DMS53 treated with DMSO at 0.1 percent for 48 hours (cell line): ENCODE results near the gene XPC.

ENCODE experiments used
- DNase-seq: peaks from one replicate; lab custom pipeline; 2025; ENCODE audit not compliant: unreplicated experiment; lab: John Stamatoyannopoulos, UW

The XPC gene

DNA sequence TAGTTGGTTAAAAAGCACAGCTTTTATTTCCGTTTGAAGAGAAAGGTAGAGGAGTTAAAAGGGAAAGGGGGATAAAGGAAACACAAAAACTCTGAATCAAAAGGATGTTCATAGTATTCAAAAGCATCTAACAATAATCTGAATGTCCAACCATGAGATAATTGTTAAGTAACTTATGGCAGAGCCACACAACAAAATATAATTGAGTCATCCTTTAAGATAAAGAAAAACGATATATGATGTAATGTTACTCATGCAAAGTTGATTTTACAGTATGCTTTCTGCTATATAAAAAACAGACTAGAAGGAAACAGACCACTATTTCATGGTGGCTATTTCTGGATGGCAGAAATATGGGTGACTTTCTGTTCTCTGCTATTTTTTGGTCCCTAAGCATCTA, 3.9 kb downstream of the XPC start:
- no peak for DNase-seq

DNA sequence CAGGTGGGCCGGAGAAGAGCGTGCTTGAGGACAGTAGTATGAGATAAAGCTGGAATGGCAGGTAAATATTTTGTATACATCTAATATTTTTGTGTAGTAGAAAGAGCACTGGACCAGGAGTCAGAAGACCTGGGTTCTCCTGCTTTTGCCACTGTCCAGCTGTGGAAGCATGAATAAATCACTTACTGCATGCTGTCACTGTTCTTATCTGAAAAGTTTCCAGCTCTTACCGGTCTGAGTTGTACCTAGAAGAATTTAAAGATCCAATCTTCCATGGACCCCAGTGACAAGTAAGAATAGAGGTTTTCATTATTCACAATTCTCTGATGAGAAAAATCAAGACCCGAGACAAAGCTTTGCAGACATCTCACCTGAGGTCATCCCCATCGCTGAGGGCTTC, 5.9 kb downstream of the XPC start:
- no peak for DNase-seq

GRCh38 chr3:14170531-14171159, 7.8 kb downstream of the XPC start:
- DNase-seq, result no peak

DNA sequence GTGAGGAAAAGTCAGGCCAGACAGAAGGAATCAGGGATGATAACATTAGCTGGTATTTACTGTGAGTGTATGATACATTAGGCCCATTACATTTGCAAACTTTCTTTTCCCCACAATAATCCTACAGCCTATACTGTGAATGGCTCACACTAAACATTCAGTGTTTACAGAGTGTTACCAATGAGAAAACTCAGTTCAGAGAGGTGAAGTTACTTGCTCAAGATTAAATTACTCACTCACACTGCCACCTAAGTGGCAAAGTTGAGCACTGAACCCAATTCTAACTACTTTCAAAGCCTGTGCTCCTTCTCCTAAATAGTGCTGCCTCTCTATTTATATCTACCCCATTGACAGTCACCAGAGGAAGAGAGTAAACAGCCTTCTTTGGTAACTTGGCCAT, 8.5 kb downstream of the XPC start:
- no peak for DNase-seq

DNA sequence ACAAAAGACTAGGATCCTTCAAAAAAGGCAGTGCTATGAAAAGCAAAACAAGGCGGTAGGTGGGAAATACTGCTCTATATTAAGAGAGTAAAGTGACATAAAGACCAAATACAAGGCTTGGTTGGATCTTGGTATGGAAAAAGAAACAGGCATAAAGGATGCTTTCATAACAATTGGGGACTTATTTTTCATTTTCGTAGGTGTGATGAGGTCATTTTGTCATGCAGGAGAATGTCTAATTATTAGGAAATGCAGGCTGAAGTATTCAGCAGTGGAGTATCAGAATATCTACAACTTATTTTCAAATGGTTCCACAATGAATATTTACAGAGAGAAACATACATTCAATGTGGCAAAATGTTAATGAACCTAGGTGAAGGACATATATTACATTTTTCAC, 9.0 kb downstream of the XPC start:
- DNase-seq, result no peak

GRCh38 chr3:14166877-14167603, 11.4 kb downstream of the XPC start:
- DNase-seq, result no peak

DNA sequence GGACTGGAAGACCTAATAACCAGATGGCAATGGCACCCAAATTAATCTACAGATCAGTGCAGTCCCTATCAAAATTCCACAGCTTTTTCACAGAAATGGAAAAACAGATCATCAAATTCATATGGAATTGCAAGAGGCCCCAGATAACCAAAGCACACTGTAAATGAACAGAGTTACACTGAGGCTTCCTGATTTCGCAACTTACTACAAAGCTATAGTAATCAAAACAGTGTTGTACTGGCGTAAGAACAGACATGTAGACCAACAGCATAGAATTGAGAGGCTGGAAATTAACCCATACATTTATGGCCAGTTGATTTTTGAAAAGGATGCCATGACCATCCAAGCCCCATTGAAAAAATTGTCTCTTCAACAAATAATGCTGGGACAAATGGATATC, 16.2 kb downstream of the XPC start:
- no peak for DNase-seq

- no peak for DNase-seq
Measured at GRCh38 chr3:14161282-14161681, 17.1 kb downstream of the XPC start.

DNA sequence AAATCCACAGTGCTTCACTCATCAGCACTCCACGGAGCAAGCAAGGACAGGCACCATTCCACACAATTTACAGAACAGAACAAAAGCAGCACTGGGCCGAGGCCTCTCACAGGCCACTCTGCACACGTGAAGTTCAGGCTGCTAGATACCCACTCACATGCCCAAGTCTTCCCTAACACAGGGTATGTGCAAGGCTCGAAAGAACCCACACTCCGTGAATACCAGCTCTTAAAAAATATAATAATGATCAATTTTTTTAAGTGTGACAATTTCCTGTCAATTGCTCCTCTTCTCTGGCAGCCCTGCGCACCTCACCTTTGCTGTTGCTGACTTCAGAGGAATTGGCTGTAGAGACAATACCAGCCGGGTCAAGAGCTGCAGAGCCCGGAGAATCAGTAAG, 19.0 kb downstream of the XPC start:
- no peak for DNase-seq

DNA sequence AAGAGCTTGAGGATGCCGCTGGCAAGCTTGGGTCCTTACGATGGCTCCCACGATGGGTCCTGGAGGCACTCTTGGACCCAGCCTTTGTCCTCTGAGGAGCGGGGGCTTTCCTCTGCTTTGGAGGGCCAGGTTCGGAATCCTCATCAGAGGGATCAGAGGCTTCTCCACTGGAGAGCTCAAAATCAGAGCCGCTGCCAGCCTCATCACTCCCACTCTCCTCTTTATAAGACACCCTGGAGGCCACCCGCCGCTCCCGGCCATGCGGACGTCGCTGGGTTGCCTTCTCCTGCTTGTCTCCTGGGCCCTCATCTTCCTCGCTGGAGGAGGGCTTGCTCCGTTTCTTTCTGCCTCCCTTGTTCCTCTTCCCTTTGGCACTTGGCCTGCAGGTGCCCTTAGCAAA, 20.0 kb downstream of the XPC start:
- DNase-seq, result no peak

DNA sequence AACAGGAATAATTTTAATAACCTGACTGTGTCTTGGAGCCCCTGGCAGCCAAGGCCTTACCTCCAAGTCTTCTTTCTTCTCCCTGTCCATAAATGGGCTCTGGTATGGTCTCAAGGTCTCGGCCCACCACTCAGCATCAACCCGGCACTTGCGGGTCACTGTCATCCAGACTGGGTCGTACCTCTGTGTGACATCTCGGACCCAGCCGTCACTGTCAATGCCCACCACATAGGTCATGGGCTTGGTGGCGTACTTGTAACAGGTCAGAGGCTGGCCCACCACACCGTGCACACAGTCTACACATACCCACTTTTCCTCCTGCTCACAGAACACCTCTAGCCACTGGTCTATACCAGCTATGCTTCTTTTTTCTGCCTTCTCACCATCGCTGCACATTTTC, 20.4 kb downstream of the XPC start:
- DNase-seq, result no peak

GRCh38 chr3:14156843-14157561, 21.4 kb downstream of the XPC start:
- DNase-seq, result no peak

- DNase-seq, result no peak
Measured at GRCh38 chr3:14156201-14156600, 22.2 kb downstream of the XPC start.

GRCh38 chr3:14154895-14155440, 23.4 kb downstream of the XPC start:
- DNase-seq, result no peak

DNA sequence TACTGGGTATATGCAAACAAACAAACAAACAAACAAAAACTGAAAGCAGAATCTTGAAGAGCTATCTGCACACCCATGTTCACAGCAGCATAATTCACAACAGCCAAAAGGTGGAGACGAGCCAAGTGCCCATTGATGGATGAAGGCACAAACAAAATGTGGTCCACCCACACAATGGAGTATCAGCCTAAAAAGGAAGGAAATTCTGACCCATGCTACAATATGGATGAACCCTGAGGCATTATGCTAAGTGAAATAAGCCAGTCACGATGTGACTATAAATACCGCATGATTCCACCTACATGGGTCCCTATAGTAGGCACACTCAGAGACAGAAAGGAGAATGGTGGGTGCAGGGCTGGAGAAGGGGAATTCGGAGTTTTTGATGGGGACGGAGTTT, 24.1 kb downstream of the XPC start:
- no peak for DNase-seq

DNA sequence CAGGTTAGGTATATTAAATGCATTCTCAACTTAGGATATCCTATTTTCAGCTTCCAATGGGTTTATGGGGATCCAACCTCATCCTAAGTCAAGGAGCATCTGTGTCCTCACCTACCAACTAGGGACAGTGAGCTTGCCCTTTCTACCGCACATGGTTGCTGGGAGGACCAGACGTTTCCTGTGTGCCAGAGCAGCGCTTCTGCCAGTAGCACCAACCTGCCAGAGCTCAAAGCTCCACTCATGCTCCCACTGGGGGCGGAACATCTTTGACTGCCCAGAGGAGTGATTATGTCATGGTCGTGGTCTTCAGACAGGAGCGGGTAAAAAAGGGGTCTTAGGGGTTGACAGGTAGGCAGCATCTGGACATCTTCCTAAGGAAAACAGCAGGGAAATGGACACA, 24.7 kb downstream of the XPC start:
- no peak for DNase-seq

GRCh38 chr3:14152963-14153355, 25.4 kb downstream of the XPC start:
- no peak for DNase-seq

DNA sequence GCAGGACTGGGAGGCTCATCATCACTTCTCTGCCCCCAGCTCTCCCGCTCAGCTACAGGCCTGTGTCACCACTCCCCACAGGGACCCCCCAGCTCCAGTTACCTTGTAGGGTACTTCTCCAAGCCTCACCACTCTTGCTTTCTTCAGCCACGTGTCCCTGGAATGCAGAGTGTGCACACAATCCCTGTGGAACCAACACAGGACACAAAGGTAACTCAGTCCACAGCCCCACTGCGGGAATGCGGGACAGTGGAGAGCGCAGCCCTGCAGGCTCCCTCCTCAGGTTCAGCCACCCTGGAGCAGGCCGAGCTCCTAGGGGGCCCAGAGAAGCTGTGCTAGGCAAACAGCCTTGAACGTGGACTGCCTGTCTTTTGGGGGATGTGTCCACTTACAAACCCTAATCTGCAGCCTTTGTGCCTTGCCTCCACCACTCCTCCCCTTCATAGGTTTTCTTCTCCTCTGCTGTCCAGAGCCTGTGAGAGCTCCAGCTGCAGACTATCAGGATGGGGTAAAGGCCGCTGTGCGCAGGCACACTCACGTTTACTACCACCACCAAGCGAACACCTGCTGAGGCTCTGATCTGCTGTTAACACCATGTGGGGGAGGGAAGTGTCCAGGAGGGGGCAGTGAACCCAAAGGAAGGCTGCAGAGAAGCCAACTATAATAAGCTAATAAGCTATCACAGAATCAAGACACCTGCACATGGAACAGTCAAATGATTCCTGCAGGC, 26.0 kb downstream of the XPC start:
- no peak for DNase-seq

DNA sequence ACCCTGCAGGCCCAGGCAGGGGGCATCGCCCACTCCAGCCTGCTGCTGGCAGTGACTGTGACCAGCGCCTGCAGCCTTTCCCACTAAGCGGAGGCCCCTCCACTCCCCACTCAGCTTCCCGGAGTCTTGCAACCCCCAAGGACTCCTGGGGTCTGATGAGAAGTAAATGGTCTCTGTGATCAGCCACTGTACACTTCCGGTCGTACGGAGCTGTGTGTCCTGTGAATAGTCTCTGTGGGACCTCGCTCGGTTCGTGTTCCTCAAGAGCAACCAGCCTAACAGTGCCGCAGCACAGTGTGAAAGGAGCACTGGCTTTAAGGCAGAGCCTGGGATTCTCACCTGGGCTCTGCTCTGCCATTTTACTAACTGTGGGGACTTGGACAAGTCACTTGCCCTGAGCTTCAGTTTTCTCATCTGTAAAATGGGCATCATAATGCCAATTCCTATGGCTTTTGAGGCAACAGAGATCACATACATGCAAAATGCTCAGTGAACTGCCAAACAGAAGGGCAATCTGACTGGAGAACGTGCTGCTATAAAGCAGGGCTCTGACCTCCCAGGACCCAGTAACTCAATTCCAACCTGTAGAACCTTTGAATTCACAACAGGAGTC, 26.8 kb downstream of the XPC start:
- no peak for DNase-seq

DNA sequence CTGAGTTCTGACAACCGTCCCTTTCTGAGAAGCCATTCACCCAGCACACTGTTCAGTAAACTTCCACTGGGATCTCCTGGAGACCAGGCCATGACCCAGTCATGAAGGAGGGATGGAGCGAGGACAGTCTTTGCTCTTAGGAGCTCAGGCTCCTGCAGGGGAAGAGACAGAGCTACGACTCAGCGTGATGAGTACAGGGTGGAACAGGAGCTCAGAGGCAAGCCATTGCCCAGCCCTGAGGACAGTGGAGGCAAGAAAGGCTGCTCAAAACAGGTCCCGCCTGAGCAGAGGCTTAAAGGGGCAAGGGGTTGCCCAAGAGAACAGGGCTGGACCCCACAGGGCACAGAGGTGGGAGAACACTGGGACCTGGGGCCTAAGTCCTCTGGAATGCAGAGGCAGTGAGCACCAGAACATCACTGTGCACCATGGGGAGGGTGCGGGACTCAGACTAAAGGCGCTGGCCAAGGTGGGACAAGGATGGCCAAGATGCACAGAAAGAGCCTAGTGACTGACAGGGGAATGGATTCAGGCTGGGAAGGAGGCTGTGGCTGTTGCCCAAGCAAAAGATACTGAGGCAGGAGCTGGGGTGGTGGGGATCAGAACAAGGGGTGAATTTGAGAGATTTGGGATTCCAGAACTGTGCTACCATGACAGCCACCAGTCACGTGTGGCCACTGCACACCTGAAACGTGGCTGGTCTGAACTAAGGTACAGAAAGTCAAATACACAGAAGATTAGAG, 27.7 kb downstream of the XPC start:
- no peak for DNase-seq
